GM19193 (cell line): Measurements from ENCODE around the gene SULF2.

Experiments used
- POLR2A ChIP-seq: IDR thresholded peaks from 4 replicates; pipeline ENCODE4 v1.6.1; 2011; ENCODE audit not compliant: insufficient read depth, insufficient read length; ENCODE audit errors: extremely low read depth

Gene SULF2

GRCh38 chr20:47809161-47809960, 24.1 kb upstream of the SULF2 start:
- TF ChIP-seq POLR2A = no peak

GRCh38 chr20:47805951-47806350, 20.7 kb upstream of the SULF2 start:
- no peak for TF ChIP-seq POLR2A

DNA sequence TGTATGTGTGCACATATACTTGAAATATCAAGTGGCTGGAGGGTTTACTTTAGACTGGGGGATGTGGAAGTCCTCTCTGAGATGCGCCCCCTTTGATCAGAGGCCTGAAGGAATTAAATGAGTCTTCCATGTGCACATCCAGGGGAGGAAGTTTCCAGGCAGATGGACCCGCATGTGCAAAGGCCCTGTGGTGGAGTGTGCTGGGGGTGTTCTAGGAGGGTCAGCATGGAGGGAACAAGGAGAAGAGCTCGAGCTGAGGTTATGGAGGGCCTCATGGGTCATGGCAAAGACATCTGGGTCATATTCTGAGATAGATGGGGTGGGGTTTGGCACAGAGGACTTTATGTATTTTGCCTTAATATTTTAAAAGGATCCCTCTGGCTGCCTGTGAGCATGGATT, 17.7 kb upstream of the SULF2 start:
- TF ChIP-seq POLR2A = no peak

DNA sequence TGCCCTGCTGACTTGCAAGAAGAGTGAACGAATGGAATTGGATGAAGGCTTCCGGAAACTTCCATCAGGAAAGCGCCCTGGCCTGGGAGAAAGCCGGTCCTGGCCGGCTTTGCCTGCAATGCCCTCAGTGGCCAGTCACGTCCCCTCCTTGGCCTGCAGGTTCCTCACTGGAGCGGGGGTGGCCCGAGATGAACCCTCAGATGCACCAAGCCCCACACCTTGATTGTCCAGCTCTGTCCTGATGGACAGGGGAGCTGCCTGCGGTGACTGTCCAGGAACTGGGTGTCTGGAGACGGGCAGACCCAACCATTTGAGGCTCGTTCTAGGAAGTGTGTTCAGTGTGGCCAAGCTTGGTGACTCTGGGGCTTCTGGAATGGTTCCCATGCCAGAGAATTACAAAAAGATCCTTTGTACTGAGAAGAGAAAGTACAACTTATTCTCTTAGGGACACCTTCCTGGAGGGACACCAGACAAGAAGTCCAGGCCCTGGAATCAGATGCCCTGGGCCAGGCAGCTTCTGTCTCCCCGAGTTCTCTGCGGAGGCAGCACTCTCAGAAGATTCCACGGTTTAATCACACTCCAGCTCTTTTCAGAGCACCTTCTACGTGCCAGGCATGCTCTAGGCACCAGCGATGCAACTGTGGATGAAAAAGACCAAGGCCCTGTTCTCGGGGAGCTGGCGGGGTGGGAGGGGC, 17.1 kb upstream of the SULF2 start:
- no peak for TF ChIP-seq POLR2A

- TF ChIP-seq POLR2A = no peak
These were observed 16.5 kb upstream of the SULF2 start for GRCh38 chr20:47801759-47802158.

GRCh38 chr20:47801079-47801478, 15.8 kb upstream of the SULF2 start:
- TF ChIP-seq POLR2A = no peak

- TF ChIP-seq POLR2A = no peak
These were observed 15.3 kb upstream of the SULF2 start for GRCh38 chr20:47800623-47801022.

- TF ChIP-seq POLR2A = no peak
These were observed 13.9 kb upstream of the SULF2 start for GRCh38 chr20:47799116-47799715.

DNA sequence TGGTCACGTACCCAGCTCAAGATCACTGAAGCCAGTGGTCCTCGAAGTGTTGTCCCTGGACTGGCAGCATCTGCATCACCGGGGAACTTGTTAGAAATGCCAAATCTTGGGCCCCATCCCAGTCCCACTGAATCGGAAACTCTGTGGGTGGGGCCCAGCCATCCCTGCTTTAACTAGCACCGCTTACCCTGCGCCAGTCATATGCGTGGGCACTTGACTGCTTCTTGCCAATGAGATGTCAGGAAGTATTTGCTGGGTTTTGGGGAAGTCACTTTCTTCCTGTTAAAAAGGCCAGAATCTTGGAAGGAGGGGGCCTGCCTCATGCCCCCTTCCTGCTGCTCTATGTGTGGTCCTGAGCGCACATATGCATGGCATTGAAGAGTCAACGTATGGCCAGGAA, 11.7 kb upstream of the SULF2 start:
- no peak for TF ChIP-seq POLR2A

DNA sequence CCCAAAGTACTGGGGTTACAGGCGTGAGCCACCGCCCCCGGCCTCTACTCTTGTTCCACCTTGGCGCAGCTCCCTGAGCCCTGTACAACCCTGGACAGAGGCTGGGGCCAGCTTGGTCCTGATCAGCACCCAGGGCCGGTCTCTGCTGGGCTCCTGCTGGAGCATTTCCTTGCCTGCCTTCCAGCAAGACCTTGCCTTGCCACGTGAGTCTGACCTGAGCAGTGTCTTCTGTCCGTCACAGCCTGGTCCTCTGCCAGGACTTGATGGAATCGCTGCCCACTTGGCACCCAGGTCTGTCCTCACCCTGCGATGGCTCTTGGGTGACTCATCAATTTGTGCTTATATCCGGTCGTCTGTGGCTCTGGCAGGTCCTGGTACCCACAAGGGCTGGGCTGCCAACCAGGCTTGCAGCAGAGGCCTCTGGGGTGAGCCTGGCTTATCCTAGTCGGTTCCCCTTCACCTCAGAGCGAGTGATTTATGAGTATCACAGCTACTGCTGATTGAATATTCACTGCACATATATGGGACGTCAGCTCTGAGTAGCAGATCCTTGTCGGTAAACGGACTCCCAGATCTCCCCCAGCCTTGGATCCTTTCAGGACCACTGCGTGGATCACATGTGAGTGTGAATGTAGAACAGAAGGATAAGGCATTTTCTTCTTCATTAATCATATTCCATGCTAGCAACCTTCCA, 10.1 kb upstream of the SULF2 start:
- TF ChIP-seq POLR2A = no peak

DNA sequence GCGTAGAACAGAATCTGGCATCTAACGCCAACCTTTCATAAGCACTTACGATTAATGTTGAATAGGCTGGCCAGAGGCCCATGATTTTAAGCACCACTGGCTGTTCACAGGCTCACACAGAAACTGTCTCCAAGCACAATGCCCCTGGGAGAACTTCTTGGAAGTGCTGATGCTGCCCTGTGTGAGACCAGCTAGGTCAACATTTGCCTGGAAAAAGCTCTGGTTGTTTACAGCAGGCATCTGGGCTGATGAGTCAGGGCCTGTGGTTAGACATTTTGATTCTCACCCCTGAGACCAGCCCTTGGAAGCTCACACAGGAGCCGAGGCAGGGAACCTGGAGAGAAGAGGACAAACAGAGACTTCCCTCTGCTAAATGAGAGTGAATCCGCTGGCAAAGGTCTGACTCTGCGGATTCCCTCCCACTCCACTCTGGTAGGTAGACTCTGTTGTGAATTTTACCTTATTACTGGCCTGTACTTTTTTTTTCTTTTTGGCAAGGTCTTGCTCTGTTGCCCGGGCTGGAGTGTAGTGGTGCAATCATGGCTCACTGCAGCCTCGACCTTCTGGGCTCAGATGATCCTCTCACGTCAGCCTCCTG, 6.8 kb upstream of the SULF2 start:
- TF ChIP-seq POLR2A = no peak

- no peak for TF ChIP-seq POLR2A
These were observed 5.9 kb upstream of the SULF2 start for GRCh38 chr20:47791084-47791599.

GRCh38 chr20:47790580-47790965, 5.3 kb upstream of the SULF2 start:
- TF ChIP-seq POLR2A = no peak

GRCh38 chr20:47789764-47790579, 4.7 kb upstream of the SULF2 start:
- no peak for TF ChIP-seq POLR2A

DNA sequence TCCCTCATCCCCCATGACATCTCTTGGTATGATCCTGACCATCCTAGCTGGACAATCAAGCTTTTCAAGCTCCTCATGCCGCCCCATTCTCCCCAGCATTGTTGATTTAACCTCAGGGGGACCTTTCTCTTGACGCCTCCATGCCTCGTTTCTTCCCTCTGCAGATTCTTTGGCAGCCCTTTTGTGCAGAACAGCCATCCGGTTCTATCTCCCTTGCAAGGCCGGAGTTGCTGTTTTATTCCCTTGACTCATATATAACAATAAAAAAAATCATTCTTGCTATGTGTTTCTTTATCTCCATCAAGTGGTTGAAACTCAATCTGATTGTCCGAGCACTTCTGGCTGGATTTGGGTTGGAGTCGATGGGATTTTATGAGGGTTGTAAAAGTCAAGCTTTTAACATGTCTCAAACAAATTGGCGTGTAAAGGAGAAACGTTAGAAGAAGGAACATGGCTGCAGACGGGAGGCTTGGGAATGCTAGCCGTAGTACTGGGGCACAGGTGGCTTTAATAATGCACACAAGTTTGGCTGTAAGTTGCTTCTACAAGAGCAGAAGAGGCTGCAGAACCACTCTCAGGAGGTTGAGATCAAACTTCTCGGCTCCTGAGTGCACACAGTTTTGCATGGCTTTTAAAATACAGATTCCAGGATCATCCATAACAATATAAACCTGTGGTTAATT, 3.9 kb upstream of the SULF2 start:
- no peak for TF ChIP-seq POLR2A
